Upper lobe of left lung (tissue), 6 donors: ENCODE measurements around the gene VSTM2B. TPM values are rescaled to one million over a fixed set of nuclear protein-coding genes. Genes with fewer than 3 reads are reported as not detected.
"Not testable (repeated sequence)": the region's sequence is repeated elsewhere in the genome, so short reads cannot be mapped to it uniquely, and the experiment has no call there.

Experiments
- ATAC-seq, 2 donors: fragments of 200-7000 bp; cut with Tn5 transposase; one replicate each; pipeline ENCODE4 v1.9.1; 2022; ENCODE audit warnings: mild to moderate bottlenecking in 2 of 2, moderate library complexity in 2 of 2; ENCODE audit not compliant: low FRiP score in 2 of 2
- DNase-seq, 2 donors: peaks; one replicate each; pipeline ENCODE4 v3.0.0-alpha.2; 2019 to 2020
- H3K27ac ChIP-seq, 4 donors: fragments of 200-600 bp; sonication (generic); one replicate each; pipeline ENCODE4 v1.5.1; 2016 to 2019
- H3K27me3 ChIP-seq, 4 donors: fragments of 200-600 bp; sonication (generic); one replicate each; pipeline ENCODE4 v1.5.1; 2017 to 2019
- H3K36me3 ChIP-seq, 4 donors: fragments of 200-600 bp; sonication (generic); one replicate each; pipeline ENCODE4 v1.5.1; 2016 to 2019
- H3K4me1 ChIP-seq, 4 donors: fragments of 200-600 bp; sonication (generic); one replicate each; pipeline ENCODE4 v1.5.1; 2018 to 2019
- H3K4me3 ChIP-seq, 4 donors: fragments of 200-600 bp; sonication (generic); one replicate each; pipeline ENCODE4 v1.5.1; 2017 to 2019; ENCODE audit warnings: mild to moderate bottlenecking in 2 of 4, moderate library complexity in 1 of 4
- H3K9me3 ChIP-seq, 4 donors: fragments of 200-600 bp; sonication (generic); one replicate each; pipeline ENCODE4 v1.5.1; 2018 to 2019
- CTCF ChIP-seq, 6 experiments: fragments of 450-650 bp in 4 of 6; fragments of 200-600 bp in 2 of 6; sonication (generic) in 2 of 6; IDR thresholded peaks; one replicate each; pipeline ENCODE4 v1.5.1; 2016 to 2019; ENCODE audit warnings: antibody characterized with exemption in 6 of 6
- EP300 ChIP-seq, 4 donors: sonication (generic); formaldehyde crosslinking; IDR thresholded peaks; one replicate each; pipeline ENCODE4 v1.5.1; 2017; ENCODE audit warnings: antibody characterized with exemption in 4 of 4, control low read depth in 2 of 4
- POLR2A ChIP-seq, 4 donors: fragments of 450-650 bp; IDR thresholded peaks; one replicate each; pipeline ENCODE4 v1.5.1; 2016 to 2017; ENCODE audit warnings: antibody characterized with exemption in 4 of 4, mild to moderate bottlenecking in 2 of 4
- POLR2AphosphoS5 ChIP-seq, 2 donors: sonication (generic); formaldehyde crosslinking; IDR thresholded peaks; one replicate each; pipeline ENCODE4 v1.5.1; 2017; ENCODE audit warnings: antibody characterized with exemption in 2 of 2
- WGBS, 2 donors: methylation state at CpG; one replicate each; pipeline ENCODE4 v1.1.5; 2017 to 2018; 5-methylcytosine and 5-hydroxymethylcytosine counted together
- total RNA-seq, 6 donors: library from RNA; depleted of rRNA in 4 of 6; stranded (reverse); fragments of >200 nt in 4 of 6; gene quantifications; one replicate each; pipeline versions ENCODE4 v1.1.0 to v1.2.1, GENCODE V29; 2016 to 2021
- donor health status: DM: no; HTN: no; CAD: no; lungs with moderate emphysema.
- donor health status: DM: no; HTN: yes; CAD: no; lungs with severe emphysema.

The VSTM2B gene
- total RNA-seq, 6 donors from 2014 or later, result not detected

- no peak for TF ChIP-seq EP300 (IDR thresholded peaks at IDR 0.05)
- no peak for TF ChIP-seq CTCF (IDR thresholded peaks at IDR 0.05)
- no peak for TF ChIP-seq POLR2A (IDR thresholded peaks at IDR 0.05)
- DNase-seq (peak in 1 of 2 donors; percentile 10), ATAC-seq (no peak)
- no peaks in the 10 kb centered on the region for H3K27me3 ChIP-seq
- no peak overlapping the region for H3K4me3 ChIP-seq
- H3K9me3 ChIP-seq, result peaks cover 0 to 3% (median 0%) of the 10 kb centered on the region in 4 donors
- no peaks in the 10 kb centered on the region for H3K4me1 ChIP-seq
- 77 to 87% methylated on average over 14 to 15 of the region's 15 CpGs for WGBS, 2 donors
- no peaks in the 10 kb centered on the region for H3K36me3 ChIP-seq
- no peak overlapping the region for H3K27ac ChIP-seq
Measured at GRCh38 chr19:29544656-29545360, 19.0 kb downstream of the VSTM2B start.

GRCh38 chr19:29545447-29545846 is 19.7 kb downstream of the VSTM2B start:
- H3K27me3 ChIP-seq, H3K27ac ChIP-seq, H3K9me3 ChIP-seq, H3K36me3 ChIP-seq, ATAC-seq, H3K4me1 ChIP-seq, H3K4me3 ChIP-seq: not testable (repeated sequence)
- peak in 1 of 2 donors; percentile 1 for DNase-seq
- 90 to 91% methylated on average over 4 of the region's 4 CpGs for WGBS, 2 donors

GRCh38 chr19:29545866-29546582 is 20.2 kb downstream of the VSTM2B start:
- no peaks in the 10 kb centered on the region for H3K4me1 ChIP-seq
- H3K27ac ChIP-seq, result no peak overlapping the region
- peak in 1 of 2 donors; percentile 12 for DNase-seq
- H3K4me3 ChIP-seq, result no peak overlapping the region
- no peaks in the 10 kb centered on the region for H3K36me3 ChIP-seq
- H3K9me3 ChIP-seq, result peaks cover 0 to 3% (median 0%) of the 10 kb centered on the region in 4 donors
- ATAC-seq, result no peak
- no peaks in the 10 kb centered on the region for H3K27me3 ChIP-seq
- no peak for TF ChIP-seq EP300 (IDR thresholded peaks at IDR 0.05)
- no peak for TF ChIP-seq CTCF (IDR thresholded peaks at IDR 0.05)
- no peak for TF ChIP-seq POLR2AphosphoS5 (IDR thresholded peaks at IDR 0.05)
- TF ChIP-seq POLR2A (IDR thresholded peaks at IDR 0.05), result no peak
- WGBS, 2 donors, result 62 to 75% methylated on average over 8 of the region's 8 CpGs

GRCh38 chr19:29546583-29547190 is 20.9 kb downstream of the VSTM2B start:
- no peaks in the 10 kb centered on the region for H3K27me3 ChIP-seq
- H3K27ac ChIP-seq, result no peak overlapping the region
- ATAC-seq (no peak), DNase-seq (peak in 1 of 2 donors; percentile 15)
- no peaks in the 10 kb centered on the region for H3K36me3 ChIP-seq
- H3K4me1 ChIP-seq, result no peaks in the 10 kb centered on the region
- H3K4me3 ChIP-seq, result no peak overlapping the region
- WGBS, 2 donors, result 24 to 30% methylated on average over 9 to 10 of the region's 10 CpGs
- H3K9me3 ChIP-seq, result peaks cover 0 to 3% (median 0%) of the 10 kb centered on the region in 4 donors
- no peak for TF ChIP-seq CTCF (IDR thresholded peaks at IDR 0.05)
- no peak for TF ChIP-seq POLR2A (IDR thresholded peaks at IDR 0.05)
- no peak for TF ChIP-seq POLR2AphosphoS5 (IDR thresholded peaks at IDR 0.05)
- no peak for TF ChIP-seq EP300 (IDR thresholded peaks at IDR 0.05)

- DNase-seq, result peak in 1 of 2 donors; percentile 8
Measured at GRCh38 chr19:29547361-29547960, 21.7 kb downstream of the VSTM2B start.

More at GRCh38 chr19:29547361-29547960, 21.7 kb downstream of the VSTM2B start:
- TF ChIP-seq POLR2AphosphoS5 (IDR thresholded peaks at IDR 0.05) (no peak), EP300 (IDR thresholded peaks at IDR 0.05) (no peak), POLR2A (IDR thresholded peaks at IDR 0.05) (no peak), CTCF (IDR thresholded peaks at IDR 0.05) (no peak)
- ATAC-seq, result no peak
- Histone ChIP-seq H3K4me3 (no peak overlapping the region), H3K27me3 (no peaks in the 10 kb centered on the region), H3K36me3 (no peaks in the 10 kb centered on the region), H3K27ac (no peak overlapping the region), H3K9me3 (peaks cover 0 to 3% (median 0%) of the 10 kb centered on the region in 4 donors), H3K4me1 (no peaks in the 10 kb centered on the region)
- 66 to 67% methylated on average over 7 of the region's 7 CpGs for WGBS, 2 donors
